Ovary (tissue), 3 donors: ENCODE results near the gene CNTNAP5.

ENCODE experiments used
- POLR2A ChIP-seq: fragments of 450-650 bp; IDR thresholded peaks from one replicate; pipeline ENCODE4 v1.6.1; 2017; ENCODE audit warnings: antibody characterized with exemption, mild to moderate bottlenecking, moderate library complexity
- TF ChIP-seq, protein P1 (sequence below), 3 donors: fragments of 450-650 bp in 2 of 3; fragments of 200-600 bp in 1 of 3; IDR thresholded peaks; one replicate each; pipeline versions ENCODE4 v1.5.1 to v1.8.0; 2016 to 2022; ENCODE audit warnings: antibody characterized with exemption in 3 of 3, mild to moderate bottlenecking in 1 of 3
- donor health status: DM: no; HTN: no; CAD: no.

- TF ChIP-seq POLR2A, result no peak
- TF ChIP-seq, protein P1, sequence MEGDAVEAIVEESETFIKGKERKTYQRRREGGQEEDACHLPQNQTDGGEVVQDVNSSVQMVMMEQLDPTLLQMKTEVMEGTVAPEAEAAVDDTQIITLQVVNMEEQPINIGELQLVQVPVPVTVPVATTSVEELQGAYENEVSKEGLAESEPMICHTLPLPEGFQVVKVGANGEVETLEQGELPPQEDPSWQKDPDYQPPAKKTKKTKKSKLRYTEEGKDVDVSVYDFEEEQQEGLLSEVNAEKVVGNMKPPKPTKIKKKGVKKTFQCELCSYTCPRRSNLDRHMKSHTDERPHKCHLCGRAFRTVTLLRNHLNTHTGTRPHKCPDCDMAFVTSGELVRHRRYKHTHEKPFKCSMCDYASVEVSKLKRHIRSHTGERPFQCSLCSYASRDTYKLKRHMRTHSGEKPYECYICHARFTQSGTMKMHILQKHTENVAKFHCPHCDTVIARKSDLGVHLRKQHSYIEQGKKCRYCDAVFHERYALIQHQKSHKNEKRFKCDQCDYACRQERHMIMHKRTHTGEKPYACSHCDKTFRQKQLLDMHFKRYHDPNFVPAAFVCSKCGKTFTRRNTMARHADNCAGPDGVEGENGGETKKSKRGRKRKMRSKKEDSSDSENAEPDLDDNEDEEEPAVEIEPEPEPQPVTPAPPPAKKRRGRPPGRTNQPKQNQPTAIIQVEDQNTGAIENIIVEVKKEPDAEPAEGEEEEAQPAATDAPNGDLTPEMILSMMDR (IDR thresholded peaks at IDR 0.05), result no peak
These were observed 737.3 kb downstream of the CNTNAP5 start for GRCh38 chr2:124762388-124762787.
